H1 (cell line): Measurements from ENCODE around the gene LY6G5C. TPM values are rescaled to one million over a fixed set of nuclear protein-coding genes. Genes with fewer than 3 reads are reported as not detected.

Experiments used
- CTCF ChIA-PET: fragments of 300-600 bp; sonication (Branson Sonifier 250); formaldehyde crosslinking; loops from one replicate; lab custom pipeline; 2021; ENCODE audit not compliant: partially characterized antibody; lab: Charles Lee
- POLR2A ChIA-PET: fragments of 300-600 bp; sonication (Branson Sonifier 250); formaldehyde crosslinking; loops from one replicate; lab custom pipeline; 2021; ENCODE audit warnings: inconsistent platforms; ENCODE audit not compliant: partially characterized antibody; lab: Charles Lee
- DNase-seq, 2 experiments: peaks; one replicate each; pipeline versions ENCODE4 v3.0.0 to v3.0.0-alpha.2; 2010 to 2022; ENCODE audit warnings: low spot score in 2 of 2, low read depth in 1 of 2, mixed read lengths in 1 of 2
- FAIRE-seq: peaks from 2 replicates; lab custom pipeline; 2011; peaks lifted over from hg19 to GRCh38; lab: Jason Lieb, UNC
- H2AFZ ChIP-seq: 2 replicates; pipeline ENCODE4 v1.8.1; 2012; ENCODE audit warnings: low read length, inconsistent platforms
- H2AK5ac ChIP-seq: 2 replicates; pipeline ENCODE4 v1.6.1; 2013; ENCODE audit warnings: low read depth, low read length
- H2BK120ac ChIP-seq: replicated peaks from 2 replicates; pipeline ENCODE3; 2013; ENCODE audit warnings: low read depth, low read length, inconsistent platforms
- H2BK12ac ChIP-seq: 2 replicates; pipeline ENCODE4 v1.6.1; 2013; ENCODE audit warnings: low read depth, low read length
- H2BK15ac ChIP-seq: 2 replicates; pipeline ENCODE4 v1.6.1; 2013; ENCODE audit warnings: low read length
- H2BK20ac ChIP-seq: 2 replicates; pipeline ENCODE4 v1.6.1; 2013; ENCODE audit warnings: low read length
- H2BK5ac ChIP-seq: 2 replicates; pipeline ENCODE4 v1.6.1; 2013; ENCODE audit warnings: low read depth, low read length
- H3K14ac ChIP-seq: 2 replicates; pipeline ENCODE4 v1.6.1; 2013; ENCODE audit warnings: inconsistent platforms; ENCODE audit not compliant: insufficient read length
- H3K18ac ChIP-seq: 2 replicates; pipeline ENCODE4 v1.6.1; 2013; ENCODE audit warnings: low read length; ENCODE audit errors: extremely low read depth
- H3K23ac ChIP-seq: 2 replicates; pipeline ENCODE4 v1.6.1; 2013; ENCODE audit warnings: inconsistent platforms; ENCODE audit not compliant: insufficient read length
- H3K23me2 ChIP-seq: 2 replicates; pipeline ENCODE4 v1.6.1; 2013; ENCODE audit warnings: low read depth, low read length
- H3K27ac ChIP-seq: 2 replicates; pipeline ENCODE4 v1.6.1; 2011; ENCODE audit warnings: low read depth, low read length, inconsistent platforms
- H3K27me3 ChIP-seq, 4 experiments: replicated peaks in 1 of 4; 1 replicate in 1 of 4; 2 replicates in 3 of 4; pipeline versions ENCODE4 v1.6.1 to v1.8.1; 2011 to 2013; ENCODE audit warnings: low read length in 3 of 4, mild to moderate bottlenecking in 3 of 4, inconsistent platforms in 2 of 4, mixed read lengths in 2 of 4, moderate library complexity in 1 of 4; ENCODE audit not compliant: control insufficient read depth in 3 of 4, insufficient read depth in 3 of 4; ENCODE audit errors: extremely low read depth in 1 of 4
- H3K36me3 ChIP-seq, 4 experiments: 2 replicates each; pipeline versions ENCODE4 v1.6.1 to v1.8.1; 2011 to 2013; ENCODE audit warnings: mild to moderate bottlenecking in 4 of 4, low read length in 3 of 4, moderate library complexity in 2 of 4, control low read depth in 1 of 4, inconsistent platforms in 1 of 4; ENCODE audit not compliant: insufficient read depth in 4 of 4, control insufficient read depth in 2 of 4
- H3K4ac ChIP-seq: replicated peaks from 2 replicates; pipeline ENCODE3; 2013; ENCODE audit warnings: low read length, low read depth, mixed read lengths, inconsistent platforms; ENCODE audit not compliant: insufficient read length
- H3K4me1 ChIP-seq, 4 experiments: replicated peaks in 1 of 4; 1 replicate in 1 of 4; 2 replicates in 3 of 4; pipeline versions ENCODE4 v1.6.1 to v1.8.1; 2011 to 2013; ENCODE audit warnings: low read length in 3 of 4, inconsistent platforms in 2 of 4, mixed read lengths in 1 of 4; ENCODE audit not compliant: insufficient read depth in 4 of 4, control insufficient read depth in 3 of 4
- H3K4me2 ChIP-seq, 2 experiments: 2 replicates each; pipeline versions ENCODE4 v1.6.1 to v1.8.1; 2011 to 2013; ENCODE audit warnings: low read depth in 2 of 2, low read length in 2 of 2, control low read depth in 1 of 2, inconsistent platforms in 1 of 2, mild to moderate bottlenecking in 1 of 2; ENCODE audit not compliant: insufficient read depth in 1 of 2
- H3K4me3 ChIP-seq, 4 experiments: fragments of 200-600, 300-600 bp in 1 of 4; sonication (generic), shearing (Covaris generic), sonication (Bioruptor Twin) in 1 of 4; 2 replicates each; pipeline versions ENCODE4 v1.5.1 to v1.8.1; 2011 to 2016; ENCODE audit warnings: low read length in 4 of 4, low read depth in 3 of 4, control low read depth in 2 of 4, inconsistent platforms in 2 of 4, mild to moderate bottlenecking in 2 of 4, mixed read lengths in 1 of 4, moderate library complexity in 1 of 4; ENCODE audit not compliant: insufficient read depth in 2 of 4; ENCODE audit errors: extremely low read depth in 1 of 4
- H3K56ac ChIP-seq: replicated peaks from 2 replicates; pipeline ENCODE3; 2013; ENCODE audit warnings: low read depth, mild to moderate bottlenecking, mixed read lengths, low read length, inconsistent platforms; ENCODE audit not compliant: insufficient read length
- H3K79me1 ChIP-seq: 2 replicates; pipeline ENCODE4 v1.6.1; 2013; ENCODE audit warnings: low read depth, low read length, control low read depth
- H3K79me2 ChIP-seq, 2 experiments: 2 replicates each; pipeline versions ENCODE4 v1.6.1 to v1.8.1; 2012 to 2013; ENCODE audit warnings: low read length in 2 of 2, mild to moderate bottlenecking in 2 of 2, inconsistent platforms in 1 of 2; ENCODE audit not compliant: insufficient read depth in 2 of 2, control insufficient read depth in 1 of 2
- H3K9ac ChIP-seq, 4 experiments: replicated peaks in 1 of 4; 1 replicate in 1 of 4; 2 replicates in 3 of 4; pipeline versions ENCODE4 v1.6.1 to v1.8.1; 2011 to 2013; ENCODE audit warnings: low read depth in 3 of 4, low read length in 3 of 4, control low read depth in 2 of 4, mild to moderate bottlenecking in 2 of 4, moderate library complexity in 2 of 4, inconsistent platforms in 1 of 4; ENCODE audit errors: extremely low read depth in 1 of 4
- H3K9me3 ChIP-seq, 2 experiments: 2 replicates each; pipeline versions ENCODE4 v1.6.1 to v1.8.1; 2012 to 2013; ENCODE audit warnings: mild to moderate bottlenecking in 2 of 2, moderate library complexity in 2 of 2, control low read depth in 1 of 2, inconsistent platforms in 1 of 2, low read depth in 1 of 2, low read length in 1 of 2, mixed read lengths in 1 of 2; ENCODE audit not compliant: insufficient read depth in 2 of 2
- H4K20me1 ChIP-seq, 2 experiments: replicated peaks in 1 of 2; 2 replicates each; pipeline versions ENCODE3 to v1.8.1; 2011 to 2013; ENCODE audit warnings: inconsistent platforms in 2 of 2, low read length in 2 of 2, mild to moderate bottlenecking in 1 of 2; ENCODE audit not compliant: insufficient read depth in 2 of 2, control insufficient read depth in 1 of 2
- H4K5ac ChIP-seq: 2 replicates; pipeline ENCODE4 v1.6.1; 2013; ENCODE audit warnings: low read length, low read depth, mixed read lengths, inconsistent platforms; ENCODE audit not compliant: insufficient read length
- H4K8ac ChIP-seq: 2 replicates; pipeline ENCODE4 v1.8.0; 2013; ENCODE audit warnings: mild to moderate bottlenecking, moderate library complexity, low read length, inconsistent platforms; ENCODE audit not compliant: insufficient read depth; ENCODE audit errors: extremely low read depth
- H4K91ac ChIP-seq: replicated peaks from 2 replicates; pipeline ENCODE3; 2013; ENCODE audit warnings: low read length, mixed read lengths, inconsistent platforms; ENCODE audit not compliant: insufficient read length
- SIX5 ChIP-seq: IDR thresholded peaks from 2 replicates; pipeline ENCODE4 v1.6.1; 2011; ENCODE audit warnings: mild to moderate bottlenecking, low read depth, low read length
- SP4 ChIP-seq: IDR thresholded peaks from 2 replicates; pipeline ENCODE4 v1.6.1; 2012; ENCODE audit warnings: low read length, inconsistent platforms
- SRF ChIP-seq: IDR thresholded peaks from 2 replicates; pipeline ENCODE4 v1.6.1; 2011; ENCODE audit warnings: mild to moderate bottlenecking, low read depth, low read length, moderate library complexity
- WGBS, 2 experiments: shearing (Covaris generic) in 1 of 2; methylation state at CpG; one replicate each; pipeline versions ENCODE4 v1.1.6 to v1.1.7; 2013 to 2015; ENCODE audit warnings: low lambda C conversion rate in 2 of 2, mixed read lengths in 2 of 2, inconsistent platforms in 1 of 2, low coverage in 1 of 2, missing lambda C conversion rate in 1 of 2; ENCODE audit not compliant: insufficient replicate concordance in 2 of 2, insufficient coverage in 1 of 2, insufficient read length in 1 of 2; ENCODE audit errors: extremely low coverage in 1 of 2, missing lambda C conversion rate in 1 of 2; 5-methylcytosine and 5-hydroxymethylcytosine counted together
- polyA plus RNA-seq, 7 experiments: library from polyadenylated mRNA; depleted of rRNA in 3 of 7; stranded (reverse) in 5 of 7; unstranded in 2 of 7; fragments of >200 nt in 5 of 7; fragments of 200-250 nt in 2 of 7; gene quantifications; 1 replicate in 5 of 7; 2 replicates in 1 of 7; 4 replicates in 1 of 7; pipeline versions ENCODE4 v1.2.1 to v1.2.3, GENCODE V29; 2011 to 2013; ENCODE audit warnings: missing spikeins in 2 of 7, mixed read lengths in 2 of 7
- total RNA-seq: library from RNA; stranded (reverse); fragmentation: NEBNext Ultra II Directional; extraction: Animal tissue kit (Norgen Biotek cat#: 25700); gene quantifications from 2 replicates; pipeline ENCODE4 v1.2.1, GENCODE V29; 2021

Gene LY6G5C
- total and polyA plus RNA-seq, 2 of the 8 experiments (the other 6 are each of a cell fraction or from before 2014, with no cell fraction given) = 1.1 to 1.8 TPM

GRCh38 chr6:31634131-31634530 is 46.7 kb downstream of the LY6G5C start:
- Histone ChIP-seq H3K56ac (no peak overlapping the region), H3K4ac (no peak overlapping the region), H3K14ac (no peak overlapping the region), H3K9ac (no peak overlapping the region), H3K36me3 (peaks cover 64 to 98% (median 84%) of the 10 kb centered on the region in 4 experiments), H4K8ac (no peak overlapping the region), H2BK15ac (no peak overlapping the region), H3K9me3 (no peaks in the 10 kb centered on the region), H2AFZ (no peak overlapping the region), H3K27me3 (no peaks in the 10 kb centered on the region), H3K4me3 (no peak overlapping the region), H4K20me1 (peaks cover 17 to 22% of the 10 kb centered on the region in 2 experiments), H2AK5ac (no peak overlapping the region), H3K18ac (no peak overlapping the region), H2BK5ac (no peak overlapping the region), H3K79me1 (peaks cover 9% of the 10 kb centered on the region; the same call in 1 of the 2 replicates), H2BK20ac (no peak overlapping the region), H3K27ac (no peak overlapping the region), H3K23ac (no peak overlapping the region), H3K4me2 (no peak overlapping the region), H3K4me1 (no peaks in the 10 kb centered on the region), H2BK12ac (no peak overlapping the region), H4K5ac (no peak overlapping the region), H3K79me2 (no peaks in the 10 kb centered on the region; a peak in 1 of 4 replicates), H4K91ac (no peak overlapping the region), H2BK120ac (no peak overlapping the region), H3K23me2 (no peaks in the 10 kb centered on the region)
- DNase-seq = no peak
- ChIA-PET POLR2A (interaction anchor here (0.7 to 34.9 kb wide), 6 partner anchors 9 to 193 kb away, joined by 3 to 883 read pairs (median 62); partner anchors contain the start of genes APOM, BAG6, C6orf47 and CSNK2B), CTCF (interaction anchor here (0.5 to 3.0 kb wide), 7 partner anchors 11 to 88 kb away, joined by 3 to 11 read pairs (median 6); partner anchors contain the start of genes ATP6V1G2, BAG6 and GPANK1)
- FAIRE-seq = no peak
- WGBS, 2 experiments = 91% methylated on average over 3 of the region's 3 CpGs; no CpG with 5 or more reads in 1 of the 2 experiments
- TF ChIP-seq SP4 = no peak
- no peak for TF ChIP-seq SRF
- TF ChIP-seq SIX5 = no peak
